SK-N-SH (cell line): ENCODE data around the gene RIMS3. TPM values are rescaled to one million over a fixed set of nuclear protein-coding genes. Genes with fewer than 3 reads are reported as not detected.

Experiments
- CTCF ChIA-PET: fragments of 300-600, 350-600 bp; formaldehyde crosslinking; extraction: SDS; loops from one replicate; lab custom pipeline; 2021; lab: Yijun Ruan, JAX
- POLR2A ChIA-PET: fragments of 350-600 bp; sonication (Branson Sonifier 250); formaldehyde crosslinking; extraction: SDS; loops from one replicate; lab custom pipeline; 2020; ENCODE audit warnings: antibody characterized with exemption, inconsistent platforms; lab: Yijun Ruan, JAX
- DNase-seq: peaks from one replicate; pipeline ENCODE4 v3.0.0; 2012
- H2AFZ ChIP-seq: fragments of 200-600 bp; sonication (generic); 2 replicates; pipeline ENCODE4 v1.8.1; 2016; ENCODE audit warnings: antibody characterized with exemption, mild to moderate bottlenecking, low read depth
- H3F3A ChIP-seq: fragments of 200-600 bp; sonication (generic); replicated peaks from 2 replicates; pipeline ENCODE3; 2016; ENCODE audit warnings: antibody characterized with exemption, mild to moderate bottlenecking; ENCODE audit not compliant: insufficient read depth
- H3K27ac ChIP-seq, 2 experiments: fragments of 200-500 bp in 1 of 2; fragments of 200-600 bp in 1 of 2; sonication (Bioruptor generic) in 1 of 2; sonication (generic), shearing (Covaris generic) in 1 of 2; 2 replicates each; pipeline versions ENCODE4 v1.5.1 to v1.6.1; 2014 to 2016; ENCODE audit warnings: low read depth in 2 of 2, inconsistent platforms in 1 of 2, low read length in 1 of 2, mild to moderate bottlenecking in 1 of 2, mixed read lengths in 1 of 2
- H3K27me3 ChIP-seq: fragments of 200-600 bp; sonication (generic), shearing (Covaris generic); 2 replicates; pipeline ENCODE4 v1.6.1; 2016; ENCODE audit warnings: mixed run types; ENCODE audit not compliant: insufficient read depth
- H3K36me3 ChIP-seq, 2 experiments: fragments of 200-500 bp in 1 of 2; fragments of 200-600 bp in 1 of 2; sonication (Bioruptor generic) in 1 of 2; sonication (generic) in 1 of 2; replicated peaks in 1 of 2; 2 replicates each; pipeline versions ENCODE3 to v1.5.1; 2014 to 2016; ENCODE audit warnings: low read length in 1 of 2, mild to moderate bottlenecking in 1 of 2; ENCODE audit not compliant: insufficient read depth in 2 of 2, control insufficient read depth in 1 of 2
- H3K4me1 ChIP-seq, 2 experiments: fragments of 200-500 bp in 1 of 2; fragments of 200-600 bp in 1 of 2; sonication (Bioruptor generic) in 1 of 2; sonication (generic), shearing (Covaris generic) in 1 of 2; 2 replicates each; pipeline versions ENCODE4 v1.5.1 to v1.6.1; 2014 to 2016; ENCODE audit warnings: low read depth in 1 of 2, low read length in 1 of 2, mixed run types in 1 of 2; ENCODE audit not compliant: insufficient read depth in 2 of 2, control insufficient read depth in 1 of 2
- H3K4me2 ChIP-seq: fragments of 200-600 bp; sonication (generic), shearing (Covaris generic); 2 replicates; pipeline ENCODE4 v1.6.1; 2017; ENCODE audit warnings: mixed run types
- H3K4me3 ChIP-seq, 2 experiments: fragments of 200-500 bp in 1 of 2; fragments of 200-600 bp in 1 of 2; sonication (Bioruptor generic) in 1 of 2; sonication (generic), shearing (Covaris generic) in 1 of 2; 2 replicates each; pipeline versions ENCODE4 v1.5.1 to v1.8.1; 2014 to 2016; ENCODE audit warnings: low read depth in 2 of 2, inconsistent platforms in 1 of 2, low read length in 1 of 2, mild to moderate bottlenecking in 1 of 2, mixed read lengths in 1 of 2, moderate library complexity in 1 of 2
- H3K79me2 ChIP-seq: fragments of 200-600 bp; sonication (generic); 2 replicates; pipeline ENCODE4 v1.8.1; 2017; ENCODE audit warnings: mild to moderate bottlenecking; ENCODE audit not compliant: insufficient read depth
- H3K9ac ChIP-seq: fragments of 200-600 bp; sonication (generic); 2 replicates; pipeline ENCODE4 v1.6.1; 2017; ENCODE audit warnings: mixed run types
- H3K9me2 ChIP-seq: fragments of 200-600 bp; sonication (generic); 2 replicates; pipeline ENCODE4 v1.6.1; 2017; ENCODE audit warnings: mixed run types
- H3K9me3 ChIP-seq: fragments of 200-600 bp; sonication (generic); 2 replicates; pipeline ENCODE4 v1.6.1; 2017; ENCODE audit warnings: mixed run types, mild to moderate bottlenecking, moderate library complexity
- H4K20me1 ChIP-seq: fragments of 200-600 bp; sonication (generic); 2 replicates; pipeline ENCODE4 v1.6.1; 2017; ENCODE audit warnings: mild to moderate bottlenecking, mixed run types; ENCODE audit not compliant: insufficient read depth
- CTCF ChIP-seq: fragments of 200-600 bp; sonication (generic); IDR thresholded peaks from 2 replicates; pipeline ENCODE4 v1.6.1; 2017; ENCODE audit warnings: antibody characterized with exemption, mild to moderate bottlenecking, moderate library complexity
- FOSL2 ChIP-seq: IDR thresholded peaks from 2 replicates; pipeline ENCODE4 v1.4.0; 2012; ENCODE audit warnings: low read depth, mild to moderate bottlenecking, moderate library complexity, borderline replicate concordance
- GABPA ChIP-seq: IDR thresholded peaks from 2 replicates; pipeline ENCODE4 v1.4.0; 2012; ENCODE audit warnings: low read depth, mild to moderate bottlenecking
- GATA2 ChIP-seq: sonication (generic); formaldehyde crosslinking; IDR thresholded peaks from 2 replicates; pipeline ENCODE4 v1.5.0; 2020; ENCODE audit warnings: mild to moderate bottlenecking, missing genetic modification reagents
- JUND ChIP-seq: IDR thresholded peaks from 2 replicates; pipeline ENCODE4 v1.4.0; 2012
- MEF2A ChIP-seq: IDR thresholded peaks from 2 replicates; pipeline ENCODE4 v1.4.0; 2012; ENCODE audit warnings: low read depth, borderline replicate concordance
- NFIC ChIP-seq: IDR thresholded peaks from 2 replicates; pipeline ENCODE4 v1.4.0; 2012; ENCODE audit warnings: borderline replicate concordance
- NRF1 ChIP-seq: IDR thresholded peaks from 2 replicates; pipeline ENCODE4 v1.6.1; 2012; ENCODE audit warnings: low read depth, mild to moderate bottlenecking, low read length
- PBX3 ChIP-seq: IDR thresholded peaks from 2 replicates; pipeline ENCODE4; 2012
- POLR2AphosphoS5 ChIP-seq: IDR thresholded peaks from 2 replicates; pipeline ENCODE4 v1.6.1; 2012; ENCODE audit warnings: low read depth, low read length
- RAD21 ChIP-seq: IDR thresholded peaks from 2 replicates; pipeline ENCODE4 v1.6.1; 2012; ENCODE audit warnings: mild to moderate bottlenecking, low read length
- RCOR1 ChIP-seq: fragments of 150-350 bp; IDR thresholded peaks from 2 replicates; pipeline ENCODE4 v1.6.1; 2017; ENCODE audit warnings: antibody characterized with exemption, low read length
- REST ChIP-seq: IDR thresholded peaks from 2 replicates; pipeline ENCODE4 v1.6.1; 2012; ENCODE audit warnings: mild to moderate bottlenecking, low read depth, low read length, moderate library complexity
- RFX5 ChIP-seq: IDR thresholded peaks from 2 replicates; pipeline ENCODE4 v1.6.1; 2012; ENCODE audit warnings: mild to moderate bottlenecking, improper control_type of control experiment, low read length
- SIN3A ChIP-seq: IDR thresholded peaks from 2 replicates; pipeline ENCODE4 v1.6.1; 2012; ENCODE audit warnings: low read depth, mild to moderate bottlenecking, low read length, moderate library complexity, borderline replicate concordance
- SMC3 ChIP-seq: IDR thresholded peaks from 2 replicates; pipeline ENCODE4 v1.6.1; 2012; ENCODE audit warnings: low read depth, low read length, improper control_type of control experiment
- TAF1 ChIP-seq: IDR thresholded peaks from 2 replicates; pipeline ENCODE4 v1.6.1; 2012; ENCODE audit warnings: low read depth, mild to moderate bottlenecking, low read length, moderate library complexity, borderline replicate concordance
- TCF12 ChIP-seq: IDR thresholded peaks from 2 replicates; pipeline ENCODE4 v1.4.0; 2012
- TEAD4 ChIP-seq: IDR thresholded peaks from 2 replicates; pipeline ENCODE4 v1.4.0; 2012; ENCODE audit warnings: mild to moderate bottlenecking, borderline replicate concordance; ENCODE audit not compliant: insufficient read depth
- ZBTB33 ChIP-seq: IDR thresholded peaks from 2 replicates; pipeline ENCODE4 v1.4.0; 2012; ENCODE audit warnings: low read depth, borderline replicate concordance
- WGBS: methylation state at CpG from one replicate; pipeline ENCODE4 v1.1.6; 2017; ENCODE audit warnings: low lambda C conversion rate; 5-methylcytosine and 5-hydroxymethylcytosine counted together
- polyA plus RNA-seq, 3 experiments: library from polyadenylated mRNA; depleted of rRNA; stranded (reverse); fragments of >200 nt; gene quantifications; 2 replicates each; pipeline ENCODE4 v1.2.3, GENCODE V29; 2012

Gene RIMS3
- polyA plus RNA-seq, 1 of the 3 experiments (the other 2 are of a cell fraction) = 1.9 TPM

- Histone ChIP-seq H3K27me3 (no peaks in the 10 kb centered on the region), H4K20me1 (no peaks in the 10 kb centered on the region), H3K4me3 (no peak overlapping the region), H3K4me1 (peaks cover 0 to 6% of the 10 kb centered on the region in 2 experiments; a peak in 1 of 4 replicates), H3K4me2 (no peak overlapping the region), H3K79me2 (no peaks in the 10 kb centered on the region), H2AFZ (no peak overlapping the region), H3K36me3 (no peaks in the 10 kb centered on the region), H3K9ac (no peak overlapping the region), H3K9me3 (no peaks in the 10 kb centered on the region), H3K9me2 (no peaks in the 10 kb centered on the region), H3F3A (no peaks in the 10 kb centered on the region), H3K27ac (no peak overlapping the region)
- TF ChIP-seq TEAD4 (no peak), RFX5 (no peak), NFIC (no peak), FOSL2 (no peak), SIN3A (no peak), CTCF (no peak), RCOR1 (no peak), PBX3 (no peak), ZBTB33 (no peak), MEF2A (no peak), TCF12 (no peak), GABPA (no peak), JUND (no peak), TAF1 (no peak), GATA2 (CRISPR knock-in tag) (no peak), RAD21 (no peak), REST (no peak), NRF1 (no peak), POLR2AphosphoS5 (no peak), SMC3 (no peak)
- no peak for DNase-seq
- WGBS = 86% methylated on average over 10 of the region's 10 CpGs
- ChIA-PET POLR2A (no interaction called here), CTCF (interaction anchor here (0.9 to 2.2 kb wide), 3 partner anchors 19 to 30 kb away, joined by 3 to 8 read pairs (median 3); no protein-coding TSS in a partner anchor)
Measured at GRCh38 chr1:40640314-40641076, 25.0 kb downstream of the RIMS3 start.
